Motor neuron (in vitro differentiated cells): ENCODE data around the gene SLC12A7. TPM values are rescaled to one million over a fixed set of nuclear protein-coding genes. Genes with fewer than 3 reads are reported as not detected.

Experiments
- ATAC-seq, 8 experiments: fragments of 200-7000 bp; cut with Tn5 transposase; replicated peaks in 6 of 8; 2 replicates each; pipeline ENCODE4 v1.8.0; 2021; ENCODE audit warnings: mild to moderate bottlenecking in 8 of 8, moderate library complexity in 8 of 8
- H3K27ac ChIP-seq, 2 donors: fragments of 250-450 bp; sonication (Bioruptor Pico); 2 replicates each; pipeline ENCODE4 v1.9.0; 2021; ENCODE audit warnings: antibody characterized with exemption in 2 of 2, mild to moderate bottlenecking in 2 of 2, moderate library complexity in 1 of 2
- H3K4me1 ChIP-seq, 2 donors: fragments of 250-450 bp; sonication (Bioruptor Pico); replicated peaks in 1 of 2; 2 replicates each; pipeline ENCODE4 v1.6.1; 2021; ENCODE audit warnings: antibody characterized with exemption in 2 of 2, mild to moderate bottlenecking in 2 of 2, moderate library complexity in 1 of 2
- H3K4me3 ChIP-seq, 5 donors: fragments of 250-450 bp; sonication (Bioruptor Pico); 2 replicates each; pipeline ENCODE4 v1.9.0; 2021; ENCODE audit warnings: antibody characterized with exemption in 5 of 5, mild to moderate bottlenecking in 5 of 5, moderate library complexity in 4 of 5
- WGBS, 10 experiments: fragments of 450-650 bp; shearing (Covaris generic); methylation state at CpG; one replicate each; pipeline ENCODE4 v1.0.0; 2022; 5-methylcytosine and 5-hydroxymethylcytosine counted together
- in situ Hi-C, 9 experiments: fragments of 400-800 bp; cut with MboI; loops; one replicate each; pipeline ENCODE4 v1.15.0; 2021; ENCODE audit warnings: low sequenced_read_pairs in 9 of 9, low pct_unique_long_range_greater_than_20kb in 2 of 9; ENCODE audit not compliant: unreplicated experiment in 9 of 9
- total RNA-seq, 8 experiments: library from RNA; unstranded; fragments of 300-600 nt; gene quantifications; 2 replicates each; pipeline versions ENCODE4 v1.2.3 to v1.2.4, GENCODE V29; 2022

Gene SLC12A7
- total RNA-seq, 8 experiments from 2014 or later = 2.0 to 14.4 (median 6.7) TPM

DNA sequence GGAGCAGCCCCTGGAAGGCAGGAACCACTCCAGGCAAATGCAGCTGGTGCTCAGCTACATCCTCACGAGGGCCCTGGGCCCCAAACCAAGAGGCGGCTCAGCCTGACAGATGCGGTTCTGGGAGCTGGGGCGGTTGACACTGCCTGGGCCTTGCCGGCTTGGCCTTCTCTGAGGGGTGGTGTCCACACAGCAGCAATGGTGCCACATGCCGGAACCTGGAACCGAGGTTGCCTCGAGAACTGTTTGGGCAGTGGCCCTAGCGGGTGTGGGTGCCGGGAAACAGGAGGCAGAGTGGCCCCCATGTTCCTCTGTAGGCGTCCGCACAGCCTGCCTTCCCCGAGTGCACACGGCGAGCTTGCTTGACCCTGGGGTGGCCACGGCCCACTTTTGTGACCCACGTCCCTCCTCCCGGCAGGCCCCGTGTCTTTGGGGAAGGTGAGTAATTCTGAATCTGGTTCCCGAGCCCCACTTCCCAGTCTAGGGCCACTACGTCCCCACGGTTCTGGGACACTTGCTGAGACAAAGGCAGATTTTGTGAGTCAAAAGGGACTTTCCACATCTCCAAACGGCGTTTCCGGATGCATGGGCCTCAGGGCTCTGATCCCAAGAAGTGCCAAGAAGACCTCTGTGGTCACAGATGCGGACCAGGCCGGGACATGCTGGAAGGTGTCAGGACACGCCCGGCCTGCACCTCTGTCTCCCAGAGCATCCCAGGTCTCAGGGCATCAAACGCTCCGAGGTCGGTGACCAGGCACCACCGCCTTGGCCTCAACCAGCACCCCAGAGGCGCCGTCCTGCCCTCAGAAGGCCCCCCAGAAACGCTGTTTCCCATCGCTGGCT, 27.7 kb upstream of the SLC12A7 start:
- Histone ChIP-seq H3K4me3 (no peak overlapping the region), H3K4me1 (peaks cover 2 to 20% of the 10 kb centered on the region in 2 donors), H3K27ac (no peak overlapping the region)
- no peak for ATAC-seq
- WGBS, 10 experiments = 40 to 100% (median 77%) methylated on average over 2 to 8 of the region's 37 CpGs; no CpG with 5 or more reads in 4 of the 10 experiments
- in situ Hi-C loops = loop anchor here in 5 of 9 experiments (25.0 kb wide), 1 partner anchor 202 kb away; no protein-coding TSS in a partner anchor

DNA sequence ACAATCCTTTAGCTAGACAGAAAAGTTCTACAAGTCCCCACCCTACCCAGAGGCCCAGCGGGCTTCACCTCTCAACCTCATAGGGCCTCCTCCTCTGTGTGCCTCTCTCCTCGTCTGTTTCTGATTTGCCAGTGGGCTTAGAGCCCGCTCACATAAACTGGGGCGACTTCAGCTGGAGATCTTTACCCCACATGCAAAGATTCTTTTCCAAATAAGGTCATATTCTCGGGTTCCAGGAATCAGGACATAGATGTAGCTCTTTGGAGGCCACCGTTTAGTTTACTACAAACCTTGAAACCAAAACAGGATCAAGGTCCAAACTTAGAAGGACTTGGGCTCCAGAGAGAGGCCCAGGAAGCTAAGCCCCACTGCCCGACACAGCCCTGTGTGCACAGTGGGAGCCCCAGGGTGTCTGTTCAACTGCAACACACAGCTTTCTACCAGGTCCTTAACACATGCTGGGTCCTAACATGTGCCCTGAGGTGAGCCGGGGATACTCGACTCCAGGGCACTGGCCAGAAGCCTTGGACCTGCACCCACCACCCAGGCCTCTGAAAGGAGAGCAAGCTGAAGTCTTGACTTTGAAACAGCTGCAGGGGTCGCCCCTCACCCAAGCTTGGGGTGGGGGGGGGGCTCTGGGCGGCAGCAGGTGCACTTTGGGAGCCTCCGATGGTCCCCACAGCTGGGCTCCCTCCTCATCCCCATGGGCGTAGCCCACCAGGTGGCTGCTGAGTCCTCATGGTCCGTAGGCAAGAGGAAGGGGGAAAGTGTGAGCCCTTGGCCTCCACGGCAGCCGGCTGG, 26.8 kb upstream of the SLC12A7 start:
- in situ Hi-C loops = loop anchor here in 5 of 9 experiments (25.0 kb wide), 1 partner anchor 201 kb away; no protein-coding TSS in a partner anchor
- ATAC-seq = no peak
- 22 to 100% (median 84%) methylated on average over 1 to 9 of the region's 16 CpGs; no CpG with 5 or more reads in 5 of the 10 experiments for WGBS, 10 experiments
- no peak overlapping the region for H3K27ac ChIP-seq
- H3K4me1 ChIP-seq = peaks cover 2 to 20% of the 10 kb centered on the region in 2 donors
- H3K4me3 ChIP-seq = no peak overlapping the region

DNA sequence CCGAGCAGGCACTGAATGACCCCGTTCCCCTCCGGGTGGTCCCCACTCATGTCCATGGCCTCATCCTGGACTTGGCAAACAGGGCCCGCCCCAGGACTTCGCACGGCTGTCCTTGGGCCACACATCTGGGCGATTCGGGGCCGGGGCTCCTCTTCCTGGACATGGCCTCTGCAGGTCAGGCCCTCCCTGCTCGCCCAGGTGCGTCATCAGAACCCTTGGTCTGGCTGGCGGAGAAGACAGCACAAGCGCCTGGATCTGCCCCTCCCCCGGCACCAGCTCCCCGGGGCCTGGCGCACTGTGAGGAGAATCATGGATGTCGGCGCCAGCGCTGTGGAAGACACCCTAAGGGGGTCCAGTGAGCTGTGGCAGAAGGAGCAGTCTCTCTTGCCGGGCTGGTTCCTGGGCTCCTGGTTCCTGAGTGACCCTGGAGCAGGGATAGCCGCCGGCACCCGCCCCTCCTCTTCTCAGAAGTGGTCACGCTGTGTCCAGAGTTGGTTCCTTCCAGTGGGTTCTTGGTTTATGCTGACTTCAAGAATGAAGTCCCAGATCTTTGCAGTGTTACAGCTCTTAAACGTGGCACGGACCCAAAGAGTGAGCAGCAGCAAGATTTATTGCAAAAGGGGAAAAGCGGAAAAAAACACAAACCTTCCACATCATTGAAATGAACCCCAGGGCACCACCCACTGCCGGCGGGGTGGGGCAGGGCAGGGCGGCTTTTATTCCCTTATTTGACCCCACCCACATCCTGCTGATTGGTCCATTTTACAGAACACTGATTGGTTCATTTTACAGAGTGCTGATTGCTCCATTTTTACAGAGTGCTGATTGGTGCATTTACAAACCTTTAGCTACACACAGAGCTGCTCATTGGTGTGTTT, 25.9 kb upstream of the SLC12A7 start:
- Histone ChIP-seq H3K4me1 (peaks cover 2 to 20% of the 10 kb centered on the region in 2 donors), H3K4me3 (no peak overlapping the region), H3K27ac (no peak overlapping the region)
- in situ Hi-C loops = loop anchor here in 5 of 9 experiments (25.0 kb wide), 1 partner anchor 201 kb away; no protein-coding TSS in a partner anchor
- ATAC-seq = no peak
- 65 to 93% (median 89%) methylated on average over 1 to 15 of the region's 30 CpGs; no CpG with 5 or more reads in 4 of the 10 experiments for WGBS, 10 experiments

DNA sequence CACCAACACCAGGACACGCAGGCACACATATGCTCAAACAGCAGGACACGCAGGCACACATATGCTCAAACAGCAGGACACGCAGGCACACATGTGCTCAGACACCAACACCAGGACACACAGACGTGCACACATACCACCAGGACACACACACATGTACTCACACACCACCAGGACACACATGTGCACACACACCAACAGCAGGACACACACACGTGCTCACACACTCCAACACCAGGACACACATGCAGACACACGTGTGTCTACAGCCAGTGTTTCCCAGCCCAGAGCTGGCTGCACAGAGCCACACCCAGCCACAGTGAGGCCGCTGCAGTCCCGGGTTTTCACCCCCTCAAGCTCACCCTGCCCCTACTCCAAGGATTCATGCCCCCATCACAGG, 25.0 kb upstream of the SLC12A7 start:
- WGBS, 10 experiments = 0 to 70% (median 27%) methylated on average over 1 to 4 of the region's 8 CpGs; no CpG with 5 or more reads in 6 of the 10 experiments
- in situ Hi-C loops = loop anchor here in 5 of 9 experiments (25.0 kb wide), 1 partner anchor 200 kb away; no protein-coding TSS in a partner anchor

GRCh38 chr5:1135696-1136525, 24.0 kb upstream of the SLC12A7 start:
- Histone ChIP-seq H3K27ac (no peak overlapping the region), H3K4me1 (peaks cover 2 to 14% of the 10 kb centered on the region in 2 donors), H3K4me3 (no peak overlapping the region)
- in situ Hi-C loops = loop anchor here in 5 of 9 experiments (25.0 kb wide), 1 partner anchor 199 kb away; no protein-coding TSS in a partner anchor
- no peak for ATAC-seq
- 0 to 100% (median 60%) methylated on average over 1 to 5 of the region's 27 CpGs; no CpG with 5 or more reads in 3 of the 10 experiments for WGBS, 10 experiments

More for the DNA sequence above, 25.0 kb upstream of the SLC12A7 start:
- H3K27ac ChIP-seq = no peak overlapping the region
- ATAC-seq = no peak
- H3K4me1 ChIP-seq = peaks cover 2 to 18% of the 10 kb centered on the region in 2 donors
- no peak overlapping the region for H3K4me3 ChIP-seq

DNA sequence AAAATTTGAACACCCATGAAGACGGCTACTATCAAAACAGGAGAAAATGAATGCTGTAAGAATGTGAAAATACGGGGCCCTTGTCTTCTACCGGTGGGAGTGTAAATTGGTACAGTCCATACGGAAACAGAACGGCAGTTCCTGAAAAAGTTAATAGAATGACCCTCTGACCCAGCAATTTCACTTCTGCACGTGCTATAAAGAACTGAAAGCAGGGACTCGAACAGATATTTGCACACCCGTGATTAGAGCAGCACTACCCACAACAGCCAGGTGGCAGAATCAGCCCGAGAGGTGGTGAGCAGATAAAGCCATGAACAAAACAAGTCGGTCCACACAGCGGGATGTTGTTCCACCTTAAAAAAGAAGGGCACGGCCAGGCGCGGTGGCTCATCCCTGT, 22.6 kb upstream of the SLC12A7 start:
- Histone ChIP-seq H3K4me3 (no peak overlapping the region), H3K4me1 (peaks cover 3 to 4% of the 10 kb centered on the region in 2 donors), H3K27ac (no peak overlapping the region)
- WGBS, 10 experiments = 27 to 100% (median 72%) methylated on average over 1 to 9 of the region's 14 CpGs; no CpG with 5 or more reads in 4 of the 10 experiments
- in situ Hi-C loops = loop anchor here in 5 of 9 experiments (25.0 kb wide), 1 partner anchor 197 kb away; no protein-coding TSS in a partner anchor
- no peak for ATAC-seq

DNA sequence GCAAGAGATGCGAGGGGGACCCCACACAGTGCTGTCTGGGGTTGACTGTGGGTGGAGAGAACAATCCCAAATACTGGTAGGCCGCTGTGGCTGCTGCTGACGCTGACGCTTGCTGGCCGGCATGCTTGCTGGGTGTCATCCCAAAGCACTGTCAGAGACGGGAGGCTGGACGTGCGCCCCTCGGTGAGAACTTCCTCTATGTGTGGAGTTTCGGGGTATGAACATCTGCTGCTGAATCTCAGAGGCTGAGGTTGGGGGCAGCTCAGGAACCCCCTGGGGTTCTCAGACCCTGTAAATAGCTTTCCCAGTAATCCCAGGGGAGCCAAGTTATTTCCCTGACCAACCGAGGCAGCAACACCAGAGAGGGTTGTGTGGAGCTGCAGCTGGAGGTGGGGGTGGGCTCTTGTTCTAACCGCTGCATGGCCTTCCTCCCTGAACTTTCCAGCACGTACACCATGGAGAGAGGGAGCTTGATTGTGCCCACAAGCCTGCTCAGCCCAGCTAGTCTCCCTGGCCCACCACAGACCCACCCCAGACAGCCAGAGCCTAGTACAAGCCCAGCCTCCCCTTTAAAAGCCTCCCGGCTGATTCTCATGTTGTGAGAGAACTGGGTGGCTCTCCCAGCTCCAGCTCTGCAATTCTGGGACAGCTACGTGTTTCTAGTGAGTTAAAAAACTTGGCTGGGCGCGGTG, 21.8 kb upstream of the SLC12A7 start:
- peaks cover 3 to 4% of the 10 kb centered on the region in 2 donors for H3K4me1 ChIP-seq
- WGBS, 10 experiments = 0 to 78% (median 63%) methylated on average over 1 to 6 of the region's 17 CpGs; no CpG with 5 or more reads in 3 of the 10 experiments
- no peak overlapping the region for H3K4me3 ChIP-seq
- no peak for ATAC-seq
- H3K27ac ChIP-seq = no peak overlapping the region
- in situ Hi-C loops = loop anchor here in 5 of 9 experiments (25.0 kb wide), 1 partner anchor 196 kb away; no protein-coding TSS in a partner anchor

GRCh38 chr5:1133108-1133507, 21.2 kb upstream of the SLC12A7 start:
- in situ Hi-C loops = loop anchor here in 5 of 9 experiments (25.0 kb wide), 1 partner anchor 196 kb away; no protein-coding TSS in a partner anchor
- 70 to 100% (median 83%) methylated on average over 1 to 2 of the region's 9 CpGs; no CpG with 5 or more reads in 7 of the 10 experiments for WGBS, 10 experiments
- Histone ChIP-seq H3K4me1 (peaks cover 3 to 4% of the 10 kb centered on the region in 2 donors), H3K27ac (no peak overlapping the region), H3K4me3 (no peak overlapping the region)
- no peak for ATAC-seq

DNA sequence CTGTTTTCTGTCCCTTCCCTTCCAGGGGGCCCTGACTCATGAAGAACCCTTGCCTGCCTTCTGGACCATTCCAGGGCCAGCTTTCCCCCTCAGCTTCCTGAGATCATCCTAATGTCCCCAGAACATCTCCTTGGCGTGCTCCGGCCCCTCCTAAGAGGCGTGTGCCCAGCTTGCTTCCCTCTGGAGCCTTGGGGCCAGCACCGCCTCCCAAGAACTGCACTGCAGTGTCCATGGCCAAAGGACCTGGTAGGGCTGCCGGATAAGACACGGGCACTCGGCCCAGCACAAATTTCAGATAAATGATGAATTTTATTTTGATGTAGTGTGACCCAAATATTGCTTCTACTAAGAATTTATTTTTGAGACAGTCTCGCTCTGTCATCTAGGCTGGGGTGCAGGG, 20.7 kb upstream of the SLC12A7 start:
- WGBS, 10 experiments = 0 to 100% (median 75%) methylated on average over 2 to 7 of the region's 8 CpGs; no CpG with 5 or more reads in 4 of the 10 experiments
- no peak overlapping the region for H3K27ac ChIP-seq
- peaks cover 3 to 4% of the 10 kb centered on the region in 2 donors for H3K4me1 ChIP-seq
- H3K4me3 ChIP-seq = no peak overlapping the region
- no peak for ATAC-seq
- in situ Hi-C loops = loop anchor here in 5 of 9 experiments (25.0 kb wide), 1 partner anchor 195 kb away; no protein-coding TSS in a partner anchor

DNA sequence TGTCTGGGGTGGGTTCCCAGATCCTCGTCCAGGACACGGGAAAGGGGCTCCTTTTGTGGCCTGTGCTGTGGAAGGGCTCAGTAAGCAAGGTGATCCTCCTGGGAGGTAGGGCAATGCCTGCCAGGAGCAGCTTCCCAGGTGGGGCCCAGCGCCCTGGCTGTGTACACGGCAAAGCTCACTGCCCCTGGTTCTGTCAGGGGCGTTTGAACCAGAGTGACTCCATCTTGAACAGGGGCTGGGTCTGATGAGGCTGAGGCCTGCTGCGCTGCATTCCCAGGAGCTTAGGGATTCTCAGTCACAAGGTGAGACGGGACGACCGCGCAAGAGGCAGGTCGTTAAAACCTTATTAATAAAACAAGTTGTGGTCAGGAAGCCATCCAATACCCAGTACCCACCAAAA, 19.9 kb upstream of the SLC12A7 start:
- no peak for ATAC-seq
- WGBS, 10 experiments = 8 to 97% (median 84%) methylated on average over 1 to 6 of the region's 11 CpGs; no CpG with 5 or more reads in 5 of the 10 experiments
- H3K27ac ChIP-seq = no peak overlapping the region
- peaks cover 3 to 4% of the 10 kb centered on the region in 2 donors for H3K4me1 ChIP-seq
- H3K4me3 ChIP-seq = no peak overlapping the region
- in situ Hi-C loops = loop anchor here in 5 of 9 experiments (25.0 kb wide), 1 partner anchor 194 kb away; no protein-coding TSS in a partner anchor
